ENCODE results near the gene RAI14.

DNA sequence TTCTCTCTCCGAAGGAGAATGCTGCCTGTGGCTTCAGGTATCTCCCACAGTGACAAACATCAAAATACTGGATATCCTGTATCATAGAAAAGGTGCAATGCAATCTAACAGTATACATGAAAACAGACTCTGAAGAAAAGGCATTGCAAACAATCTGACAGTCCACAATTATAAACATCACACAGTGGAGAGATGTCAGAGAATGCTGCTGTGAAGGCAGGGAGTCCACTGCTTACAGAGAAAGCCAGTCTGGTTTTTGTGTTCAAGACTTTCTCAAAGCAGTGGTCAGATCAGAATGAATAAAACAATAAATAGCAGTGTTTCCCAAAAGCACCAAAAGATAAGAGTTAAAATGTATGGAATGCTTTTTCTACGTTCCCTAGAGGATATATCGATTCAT lies 211.5 kb downstream of the RAI14 start:
- TF ChIP-seq, protein P1, sequence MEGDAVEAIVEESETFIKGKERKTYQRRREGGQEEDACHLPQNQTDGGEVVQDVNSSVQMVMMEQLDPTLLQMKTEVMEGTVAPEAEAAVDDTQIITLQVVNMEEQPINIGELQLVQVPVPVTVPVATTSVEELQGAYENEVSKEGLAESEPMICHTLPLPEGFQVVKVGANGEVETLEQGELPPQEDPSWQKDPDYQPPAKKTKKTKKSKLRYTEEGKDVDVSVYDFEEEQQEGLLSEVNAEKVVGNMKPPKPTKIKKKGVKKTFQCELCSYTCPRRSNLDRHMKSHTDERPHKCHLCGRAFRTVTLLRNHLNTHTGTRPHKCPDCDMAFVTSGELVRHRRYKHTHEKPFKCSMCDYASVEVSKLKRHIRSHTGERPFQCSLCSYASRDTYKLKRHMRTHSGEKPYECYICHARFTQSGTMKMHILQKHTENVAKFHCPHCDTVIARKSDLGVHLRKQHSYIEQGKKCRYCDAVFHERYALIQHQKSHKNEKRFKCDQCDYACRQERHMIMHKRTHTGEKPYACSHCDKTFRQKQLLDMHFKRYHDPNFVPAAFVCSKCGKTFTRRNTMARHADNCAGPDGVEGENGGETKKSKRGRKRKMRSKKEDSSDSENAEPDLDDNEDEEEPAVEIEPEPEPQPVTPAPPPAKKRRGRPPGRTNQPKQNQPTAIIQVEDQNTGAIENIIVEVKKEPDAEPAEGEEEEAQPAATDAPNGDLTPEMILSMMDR (IDR thresholded peaks at IDR 0.05; ENCODE audit: insufficient read depth, low read depth, low read length): no peak
- no peak for TF ChIP-seq EZH2 (IDR thresholded peaks at IDR 0.05; ENCODE audit: insufficient read depth, low read length)

Data from astrocyte (in vitro differentiated cells and primary cell).